OCI-LY3 (cell line): ENCODE results near the gene CYP4F3.

ENCODE experiments used
- H2AFZ ChIP-seq: fragments of 200-600, 300-600 bp; shearing (Covaris generic); 2 replicates; pipeline ENCODE4 v1.6.0; 2014; ENCODE audit warnings: antibody characterized with exemption, low read depth, low read length
- H3K27ac ChIP-seq: fragments of 200-600, 300-600 bp; sonication (generic); 2 replicates; pipeline ENCODE4 v1.5.1; 2014; ENCODE audit warnings: mild to moderate bottlenecking, low read length, moderate library complexity, mixed read lengths
- H3K27me3 ChIP-seq: fragments of 200-600, 300-600 bp; sonication (generic); 2 replicates; pipeline ENCODE4 v1.6.1; 2014; ENCODE audit warnings: low read depth, low read length, mixed read lengths
- H3K36me3 ChIP-seq: fragments of 200-600, 300-600 bp; sonication (generic); replicated peaks from 2 replicates; pipeline ENCODE3; 2014; ENCODE audit warnings: low read depth, low read length, mixed read lengths
- H3K4me1 ChIP-seq: fragments of 300-600, 200-600 bp; sonication (generic); 2 replicates; pipeline ENCODE4 v1.6.1; 2014; ENCODE audit warnings: low read length, mixed read lengths
- H3K4me2 ChIP-seq: fragments of 200-600, 300-600 bp; sonication (generic); 2 replicates; pipeline ENCODE4 v1.6.1; 2014; ENCODE audit warnings: low read length, mixed read lengths
- H3K4me3 ChIP-seq: fragments of 300-600, 200-600 bp; sonication (generic); 2 replicates; pipeline ENCODE4 v1.5.1; 2014; ENCODE audit warnings: antibody characterized with exemption, mild to moderate bottlenecking, low read length, moderate library complexity
- H3K79me2 ChIP-seq: fragments of 300-600, 200-600 bp; shearing (Covaris generic); 2 replicates; pipeline ENCODE4 v1.6.1; 2014; ENCODE audit warnings: mild to moderate bottlenecking, low read length, mixed read lengths
- H3K9ac ChIP-seq: fragments of 300-600, 200-600 bp; shearing (Covaris generic); 2 replicates; pipeline ENCODE4 v1.6.0; 2014; ENCODE audit warnings: mild to moderate bottlenecking, low read length, moderate library complexity
- H3K9me3 ChIP-seq: fragments of 200-600, 300-600 bp; shearing (Covaris generic); 2 replicates; pipeline ENCODE4 v1.6.1; 2014; ENCODE audit warnings: low read length, mixed read lengths; ENCODE audit not compliant: insufficient read depth
- H4K20me1 ChIP-seq: fragments of 200-600, 300-600 bp; sonication (generic); 2 replicates; pipeline ENCODE4 v1.6.1; 2016; ENCODE audit warnings: low read length, mixed read lengths; ENCODE audit not compliant: insufficient read depth
- EZH2phosphoT487 ChIP-seq: fragments of 200-600 bp; shearing (Covaris generic); IDR thresholded peaks from 2 replicates; pipeline ENCODE4 v1.6.1; 2018; ENCODE audit warnings: antibody characterized with exemption, mixed run types, low read depth
- TF ChIP-seq, protein P1 (sequence below): fragments of 200-600, 300-600 bp; sonication (generic); IDR thresholded peaks from 2 replicates; pipeline ENCODE4 v1.5.1; 2014; ENCODE audit warnings: antibody characterized with exemption, low read length, low read depth

CYP4F3 gene

DNA sequence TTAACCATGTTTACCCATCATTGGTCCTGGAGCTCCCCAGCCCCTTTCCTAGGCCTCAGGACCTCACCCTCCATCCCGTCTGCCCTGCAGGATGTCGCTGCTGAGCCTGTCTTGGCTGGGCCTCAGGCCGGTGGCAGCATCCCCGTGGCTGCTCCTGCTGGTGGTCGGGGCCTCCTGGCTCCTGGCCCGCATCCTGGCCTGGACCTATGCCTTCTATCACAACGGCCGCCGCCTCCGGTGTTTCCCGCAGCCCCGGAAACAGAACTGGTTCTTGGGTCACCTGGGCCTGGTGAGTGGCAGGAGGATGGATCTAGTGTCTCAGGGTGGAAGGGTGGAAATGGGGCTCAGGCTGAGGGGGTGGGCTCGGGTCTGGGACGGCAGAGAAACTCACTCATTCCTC lies 25.2 kb upstream of the CYP4F3 start:
- no peak for TF ChIP-seq EZH2phosphoT487
- TF ChIP-seq, protein P1, sequence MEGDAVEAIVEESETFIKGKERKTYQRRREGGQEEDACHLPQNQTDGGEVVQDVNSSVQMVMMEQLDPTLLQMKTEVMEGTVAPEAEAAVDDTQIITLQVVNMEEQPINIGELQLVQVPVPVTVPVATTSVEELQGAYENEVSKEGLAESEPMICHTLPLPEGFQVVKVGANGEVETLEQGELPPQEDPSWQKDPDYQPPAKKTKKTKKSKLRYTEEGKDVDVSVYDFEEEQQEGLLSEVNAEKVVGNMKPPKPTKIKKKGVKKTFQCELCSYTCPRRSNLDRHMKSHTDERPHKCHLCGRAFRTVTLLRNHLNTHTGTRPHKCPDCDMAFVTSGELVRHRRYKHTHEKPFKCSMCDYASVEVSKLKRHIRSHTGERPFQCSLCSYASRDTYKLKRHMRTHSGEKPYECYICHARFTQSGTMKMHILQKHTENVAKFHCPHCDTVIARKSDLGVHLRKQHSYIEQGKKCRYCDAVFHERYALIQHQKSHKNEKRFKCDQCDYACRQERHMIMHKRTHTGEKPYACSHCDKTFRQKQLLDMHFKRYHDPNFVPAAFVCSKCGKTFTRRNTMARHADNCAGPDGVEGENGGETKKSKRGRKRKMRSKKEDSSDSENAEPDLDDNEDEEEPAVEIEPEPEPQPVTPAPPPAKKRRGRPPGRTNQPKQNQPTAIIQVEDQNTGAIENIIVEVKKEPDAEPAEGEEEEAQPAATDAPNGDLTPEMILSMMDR, result no peak
- H3K27ac ChIP-seq, result no peak overlapping the region

DNA sequence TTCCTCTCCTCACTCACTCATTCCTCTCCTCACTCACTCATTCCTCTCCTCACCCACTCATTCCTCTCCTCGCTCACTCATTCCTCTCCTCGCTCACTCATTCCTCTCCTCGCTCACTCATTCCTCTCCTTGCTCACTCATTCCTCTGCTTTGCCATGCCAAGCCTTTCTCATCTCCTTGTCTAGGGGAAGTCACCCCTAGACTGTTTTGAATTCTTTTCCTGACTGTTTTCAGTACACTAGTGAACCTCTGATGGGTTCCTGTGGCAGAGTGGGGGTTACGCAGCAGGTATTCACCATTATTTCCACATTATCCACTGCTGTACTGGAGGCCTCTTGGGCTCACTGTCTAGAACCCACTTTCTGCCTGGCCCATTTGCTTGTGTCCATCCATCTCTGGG lies 24.5 kb upstream of the CYP4F3 start:
- Histone ChIP-seq H3K4me2 (no peak overlapping the region), H3K4me1 (no peaks in the 10 kb centered on the region), H3K79me2 (no peaks in the 10 kb centered on the region), H4K20me1 (no peaks in the 10 kb centered on the region; the same call in 1 of the 2 replicates), H3K27ac (no peak overlapping the region), H3K36me3 (no peaks in the 10 kb centered on the region), H3K9ac (no peak overlapping the region), H2AFZ (no peak overlapping the region), H3K4me3 (no peak overlapping the region), H3K27me3 (0 out of 2 replicates have a peak, but pooled peaks cover 5% of the 10 kb centered on the region), H3K9me3 (no peaks in the 10 kb centered on the region)
- TF ChIP-seq, protein P1, result no peak
- TF ChIP-seq EZH2phosphoT487, result no peak

More for the DNA sequence above, 25.2 kb upstream of the CYP4F3 start:
- Histone ChIP-seq H3K9me3 (no peaks in the 10 kb centered on the region), H3K79me2 (no peaks in the 10 kb centered on the region), H2AFZ (no peak overlapping the region), H3K9ac (no peak overlapping the region), H3K4me3 (no peak overlapping the region), H4K20me1 (no peaks in the 10 kb centered on the region; the same call in 1 of the 2 replicates), H3K27me3 (0 out of 2 replicates have a peak, but pooled peaks cover 5% of the 10 kb centered on the region), H3K36me3 (no peaks in the 10 kb centered on the region), H3K4me1 (no peaks in the 10 kb centered on the region), H3K4me2 (no peak overlapping the region)

DNA sequence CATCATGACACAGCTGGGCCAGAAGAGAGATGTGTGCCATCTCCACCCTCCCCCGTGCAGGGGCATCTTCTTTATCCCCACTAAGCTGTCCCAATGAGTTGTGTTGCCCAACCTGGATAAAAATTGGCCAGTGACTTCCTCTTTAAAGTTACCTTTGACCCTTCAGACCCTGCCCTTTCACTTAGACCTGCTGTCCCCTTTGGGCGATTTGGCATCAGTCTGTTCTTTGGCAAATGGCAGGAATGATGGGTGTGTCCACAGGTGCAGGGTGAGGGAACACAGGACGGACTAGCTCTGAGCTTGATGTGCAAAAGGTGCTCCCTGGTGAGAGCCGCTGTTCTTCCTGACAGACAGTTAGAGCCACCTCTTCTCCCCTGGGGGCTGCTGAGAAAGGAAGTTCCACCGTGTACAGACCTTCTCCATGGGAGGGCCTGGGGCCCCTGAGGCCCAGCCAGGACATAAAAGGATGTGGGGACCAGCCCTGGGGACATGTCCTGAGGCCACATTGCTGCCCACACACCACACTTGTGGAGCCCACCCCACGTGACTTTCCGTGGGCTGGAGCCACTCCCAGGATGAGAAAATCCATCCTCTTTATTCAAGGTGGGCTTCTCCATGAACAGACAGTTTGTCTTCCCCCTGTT lies 23.9 kb upstream of the CYP4F3 start:
- H3K9me3 ChIP-seq, result no peaks in the 10 kb centered on the region

DNA sequence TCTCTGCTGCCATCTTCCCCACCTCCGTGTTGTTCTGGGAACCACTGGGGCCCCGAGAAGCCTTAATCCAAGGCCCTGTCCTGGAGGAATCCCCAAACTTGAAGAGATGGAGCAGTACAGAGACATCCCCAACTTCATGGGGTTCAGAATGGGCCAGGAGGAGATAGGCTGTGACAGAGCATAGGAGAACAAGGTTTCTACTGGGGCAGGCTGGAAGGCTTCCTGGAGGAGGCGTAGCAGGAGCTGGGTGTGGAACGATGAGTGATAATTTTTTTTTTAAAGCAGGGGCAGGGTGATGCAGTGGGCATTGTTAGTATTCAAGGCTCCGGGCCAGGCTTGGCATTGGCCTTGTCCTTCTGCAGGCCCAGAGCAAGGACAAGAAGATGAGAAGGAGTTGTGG lies 22.4 kb upstream of the CYP4F3 start:
- H3K9me3 ChIP-seq, result no peaks in the 10 kb centered on the region
- H2AFZ ChIP-seq, result no peak overlapping the region
- no peaks in the 10 kb centered on the region for H3K36me3 ChIP-seq
- no peak overlapping the region for H3K9ac ChIP-seq
- H3K4me1 ChIP-seq, result no peaks in the 10 kb centered on the region
- peaks cover 5% of the 10 kb centered on the region for H4K20me1 ChIP-seq
- TF ChIP-seq, protein P1, result no peak
- TF ChIP-seq EZH2phosphoT487, result no peak
- H3K4me2 ChIP-seq, result no peak overlapping the region
- 0 out of 2 replicates have a peak, but pooled peaks cover 5% of the 10 kb centered on the region for H3K27me3 ChIP-seq
- H3K27ac ChIP-seq, result no peak overlapping the region
- no peaks in the 10 kb centered on the region for H3K79me2 ChIP-seq
- no peak overlapping the region for H3K4me3 ChIP-seq

More for the DNA sequence above, 23.9 kb upstream of the CYP4F3 start:
- Histone ChIP-seq H3K27ac (no peak overlapping the region), H3K79me2 (no peaks in the 10 kb centered on the region), H4K20me1 (no peaks in the 10 kb centered on the region; the same call in 1 of the 2 replicates), H3K9ac (no peak overlapping the region), H2AFZ (no peak overlapping the region), H3K27me3 (0 out of 2 replicates have a peak, but pooled peaks cover 5% of the 10 kb centered on the region), H3K36me3 (no peaks in the 10 kb centered on the region), H3K4me1 (no peaks in the 10 kb centered on the region), H3K4me2 (no peak overlapping the region), H3K4me3 (no peak overlapping the region)
- TF ChIP-seq, protein P1, result no peak
- TF ChIP-seq EZH2phosphoT487, result no peak
